CD4-positive, alpha-beta T cell treated with Interleukin-12 subunit alpha and Interleukin-12 subunit beta, for 1 hour (primary cell): Measurements from ENCODE around the gene RAB7B.

Source experiments
- DNase-seq: peaks from one replicate; pipeline ENCODE4 v3.0.0-alpha.2; 2020

The RAB7B gene

DNA sequence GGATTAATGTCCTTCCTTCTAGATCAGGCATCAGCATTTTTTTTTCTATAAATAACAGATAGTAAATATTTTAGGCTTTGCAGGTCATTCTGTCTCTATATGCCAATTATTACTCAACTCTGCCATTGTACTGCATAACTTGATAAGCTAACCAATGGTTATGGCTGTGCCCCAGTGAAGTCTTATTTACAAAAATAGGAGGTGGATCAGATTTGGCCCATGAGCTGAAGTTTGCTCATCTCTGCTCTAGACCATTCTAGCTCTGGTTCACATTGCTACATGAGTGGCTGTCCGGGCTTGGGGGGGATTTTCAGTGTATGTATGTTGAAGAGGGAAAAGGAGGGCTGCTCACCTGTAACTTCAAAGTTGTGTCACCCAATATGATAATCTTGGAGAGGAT lies 10.1 kb downstream of the RAB7B start:
- DNase-seq = no peak

- no peak for DNase-seq
Observed at GRCh38 chr1:205992218-205992882, 10.8 kb downstream of the RAB7B start.

- DNase-seq = no peak
Observed at GRCh38 chr1:205991237-205991636, 12.0 kb downstream of the RAB7B start.

- no peak for DNase-seq
Observed at GRCh38 chr1:205990226-205990625, 13.0 kb downstream of the RAB7B start.

DNA sequence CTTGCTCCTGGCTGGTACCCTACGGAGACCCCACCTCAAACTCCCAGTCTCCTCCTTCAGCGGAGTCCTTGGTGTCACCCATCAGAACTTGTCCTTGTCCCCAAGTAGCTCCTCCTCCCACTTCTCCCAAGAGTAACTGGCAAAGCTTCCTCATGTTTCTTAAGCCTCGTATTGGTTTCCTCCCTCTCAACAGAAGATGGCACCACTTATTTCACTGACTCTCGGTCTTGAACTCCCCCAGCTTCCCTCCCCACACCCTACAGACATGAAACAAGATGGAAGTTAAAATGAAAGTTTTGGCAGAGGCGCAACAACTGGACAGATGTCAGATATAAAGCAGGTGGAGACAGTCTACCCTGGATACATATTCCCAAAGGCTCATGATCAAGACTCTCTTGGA lies 13.4 kb downstream of the RAB7B start:
- no peak for DNase-seq

- DNase-seq = no peak
Observed at GRCh38 chr1:205988585-205988995, 14.6 kb downstream of the RAB7B start.

GRCh38 chr1:205986861-205987260 lies 16.3 kb downstream of the RAB7B start:
- no peak for DNase-seq

- DNase-seq = no peak
Observed at GRCh38 chr1:205986292-205986691, 16.9 kb downstream of the RAB7B start.

- no peak for DNase-seq
Observed at GRCh38 chr1:205985330-205986005, 17.7 kb downstream of the RAB7B start.

GRCh38 chr1:205983925-205984725 lies 19.1 kb downstream of the RAB7B start:
- peak; percentile 7 for DNase-seq

DNA sequence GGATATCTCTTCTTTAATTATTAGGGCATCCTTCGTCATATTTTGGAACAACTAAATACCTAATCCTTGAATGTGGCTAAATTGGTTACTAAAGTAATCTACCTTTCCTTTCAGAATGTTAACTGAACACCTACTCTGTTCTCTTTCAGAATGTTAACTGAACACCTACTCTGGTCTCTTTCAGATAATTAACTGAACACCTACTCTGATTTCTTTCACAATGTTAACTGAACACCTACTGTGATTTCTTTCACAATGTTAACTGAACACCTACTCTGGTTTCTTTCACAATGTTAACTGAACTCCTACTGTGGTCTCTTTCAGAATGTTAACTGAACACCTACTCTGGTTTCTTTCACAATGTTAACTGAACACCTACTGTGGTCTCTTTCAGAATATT lies 21.9 kb downstream of the RAB7B start:
- no peak for DNase-seq

DNA sequence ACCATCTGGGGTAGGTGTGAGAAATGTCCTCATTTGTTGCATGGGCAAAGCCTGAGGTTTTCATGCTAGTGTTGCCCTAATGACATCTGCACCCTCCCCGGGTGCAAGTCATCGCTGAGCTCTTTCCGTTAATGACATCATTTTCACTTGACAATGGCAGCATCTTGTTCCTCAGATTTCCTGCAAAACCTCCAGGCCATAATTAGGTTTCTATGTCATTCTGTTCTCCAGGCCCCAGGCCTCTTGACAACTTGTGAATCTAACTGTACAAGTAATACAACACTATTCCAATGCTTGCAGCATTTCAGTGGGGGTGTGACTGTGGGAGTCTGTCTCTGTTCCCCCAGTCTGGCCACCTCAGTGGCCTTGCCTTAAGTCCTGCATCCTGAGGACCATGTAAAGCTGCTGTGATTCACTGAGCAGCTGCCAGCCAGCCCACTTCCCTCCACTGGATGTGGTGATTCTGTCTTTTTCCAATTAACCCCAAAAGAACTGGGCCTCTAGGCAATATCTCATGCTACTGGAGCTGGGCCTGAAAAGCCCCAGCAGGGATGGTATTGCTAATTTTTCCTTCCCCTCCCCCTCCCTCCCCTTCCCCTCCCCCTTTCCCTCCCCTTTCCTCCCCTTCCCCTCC lies 22.8 kb downstream of the RAB7B start:
- DNase-seq = no peak

- no peak for DNase-seq
Observed at GRCh38 chr1:205979301-205979700, 23.9 kb downstream of the RAB7B start.

DNA sequence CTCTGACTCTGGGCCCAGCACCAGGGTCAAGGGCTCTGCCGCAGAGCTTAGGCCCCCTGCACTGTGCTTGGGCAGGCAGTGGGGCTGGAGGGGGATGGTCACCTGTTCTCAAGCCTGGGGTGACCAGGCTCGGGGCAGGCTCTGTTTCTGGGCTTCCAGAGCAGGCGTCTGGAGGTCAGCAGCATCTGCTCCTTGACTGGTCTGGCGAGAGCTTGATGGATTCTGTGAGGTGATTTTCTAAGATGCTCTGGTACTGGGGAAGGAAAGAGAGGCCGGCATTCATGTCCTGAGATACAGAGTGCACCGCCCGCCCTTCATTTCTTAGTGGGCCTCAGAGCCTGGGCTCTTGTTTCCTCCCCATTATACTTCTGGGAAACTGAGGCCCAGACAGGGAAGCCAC lies 24.5 kb downstream of the RAB7B start:
- DNase-seq = no peak

- peak; percentile 76 for DNase-seq
Observed at GRCh38 chr1:205977402-205978014, 25.7 kb downstream of the RAB7B start.

DNA sequence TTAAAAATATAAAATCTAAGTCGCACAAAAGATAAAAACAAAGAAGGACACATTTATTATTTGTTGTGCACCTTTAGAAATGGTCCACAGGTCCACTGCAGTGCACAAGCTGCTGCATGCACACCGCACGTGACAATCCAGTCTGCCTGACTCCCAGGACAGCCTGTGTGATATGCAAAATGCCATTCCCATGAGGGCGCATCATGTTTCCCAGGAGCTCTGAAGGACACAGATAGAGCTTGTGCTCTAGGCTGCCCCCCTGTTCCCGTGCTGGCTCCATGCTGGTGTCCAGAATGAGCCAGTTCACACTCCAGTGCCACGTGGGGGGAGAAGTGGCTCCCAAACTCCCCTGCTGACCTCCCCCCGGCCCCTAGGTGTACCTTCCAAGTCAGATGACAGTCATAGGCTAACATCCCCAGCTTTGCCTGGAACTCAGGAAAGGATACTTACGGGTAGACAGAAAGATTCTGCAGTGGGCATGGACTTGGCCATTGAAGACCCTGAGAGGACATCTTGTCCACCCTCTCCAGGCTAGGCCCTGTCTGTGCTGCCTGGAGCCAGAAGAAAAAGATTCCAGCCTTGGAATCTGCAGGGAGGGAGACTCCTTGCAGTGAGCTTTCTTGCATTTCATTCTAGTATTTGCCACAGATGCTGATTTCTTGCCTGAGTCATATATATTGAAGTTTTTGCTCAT lies 26.3 kb downstream of the RAB7B start:
- DNase-seq = no peak

- no peak for DNase-seq
Observed at GRCh38 chr1:205976036-205976435, 27.2 kb downstream of the RAB7B start.

GRCh38 chr1:205975387-205975998 lies 27.7 kb downstream of the RAB7B start:
- no peak for DNase-seq

DNA sequence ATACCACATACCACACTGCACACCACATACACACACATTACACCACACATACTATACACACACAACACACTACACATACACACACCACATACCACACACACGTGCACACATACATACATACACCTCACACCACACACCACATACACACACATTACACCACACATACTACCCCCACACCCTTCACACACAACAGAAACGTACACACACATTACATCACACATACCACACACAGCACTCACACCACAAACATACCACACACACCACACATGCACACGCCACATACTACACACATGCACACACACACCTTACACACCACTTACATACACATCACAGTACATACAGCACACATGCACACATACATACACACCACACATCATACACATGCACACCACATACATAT lies 28.5 kb downstream of the RAB7B start:
- no peak for DNase-seq

GRCh38 chr1:205973377-205974232 lies 29.6 kb downstream of the RAB7B start:
- no peak for DNase-seq
